GM12872 (cell line): ENCODE measurements around the gene TMEM131L.

Source experiments
- TF ChIP-seq, protein P1 (sequence below): IDR thresholded peaks from 3 replicates; pipeline ENCODE4 v1.5.1; 2011; ENCODE audit warnings: low read depth, mild to moderate bottlenecking, low read length, moderate library complexity; ENCODE audit not compliant: insufficient read depth

Gene TMEM131L

DNA sequence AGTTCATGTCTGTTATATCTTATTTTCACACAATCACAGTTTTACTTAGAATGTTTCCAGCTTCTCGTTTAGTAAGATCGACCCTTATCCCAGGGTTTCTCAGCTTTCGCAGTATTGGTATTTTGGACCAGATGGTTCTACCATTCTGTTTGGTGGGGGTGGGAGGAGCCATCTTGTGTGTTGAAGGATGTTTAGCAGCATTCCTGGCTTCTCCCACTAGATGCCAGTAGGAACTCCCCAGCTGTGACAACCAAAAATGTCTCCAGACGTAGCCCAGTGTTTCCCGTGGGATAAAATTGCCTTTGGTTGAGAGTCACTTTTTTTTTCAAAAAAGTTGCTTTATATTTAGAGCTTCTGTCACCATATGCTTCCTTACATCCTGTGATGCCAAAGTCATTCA lies 127.0 kb downstream of the TMEM131L start:
- TF ChIP-seq, protein P1, sequence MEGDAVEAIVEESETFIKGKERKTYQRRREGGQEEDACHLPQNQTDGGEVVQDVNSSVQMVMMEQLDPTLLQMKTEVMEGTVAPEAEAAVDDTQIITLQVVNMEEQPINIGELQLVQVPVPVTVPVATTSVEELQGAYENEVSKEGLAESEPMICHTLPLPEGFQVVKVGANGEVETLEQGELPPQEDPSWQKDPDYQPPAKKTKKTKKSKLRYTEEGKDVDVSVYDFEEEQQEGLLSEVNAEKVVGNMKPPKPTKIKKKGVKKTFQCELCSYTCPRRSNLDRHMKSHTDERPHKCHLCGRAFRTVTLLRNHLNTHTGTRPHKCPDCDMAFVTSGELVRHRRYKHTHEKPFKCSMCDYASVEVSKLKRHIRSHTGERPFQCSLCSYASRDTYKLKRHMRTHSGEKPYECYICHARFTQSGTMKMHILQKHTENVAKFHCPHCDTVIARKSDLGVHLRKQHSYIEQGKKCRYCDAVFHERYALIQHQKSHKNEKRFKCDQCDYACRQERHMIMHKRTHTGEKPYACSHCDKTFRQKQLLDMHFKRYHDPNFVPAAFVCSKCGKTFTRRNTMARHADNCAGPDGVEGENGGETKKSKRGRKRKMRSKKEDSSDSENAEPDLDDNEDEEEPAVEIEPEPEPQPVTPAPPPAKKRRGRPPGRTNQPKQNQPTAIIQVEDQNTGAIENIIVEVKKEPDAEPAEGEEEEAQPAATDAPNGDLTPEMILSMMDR: no peak

DNA sequence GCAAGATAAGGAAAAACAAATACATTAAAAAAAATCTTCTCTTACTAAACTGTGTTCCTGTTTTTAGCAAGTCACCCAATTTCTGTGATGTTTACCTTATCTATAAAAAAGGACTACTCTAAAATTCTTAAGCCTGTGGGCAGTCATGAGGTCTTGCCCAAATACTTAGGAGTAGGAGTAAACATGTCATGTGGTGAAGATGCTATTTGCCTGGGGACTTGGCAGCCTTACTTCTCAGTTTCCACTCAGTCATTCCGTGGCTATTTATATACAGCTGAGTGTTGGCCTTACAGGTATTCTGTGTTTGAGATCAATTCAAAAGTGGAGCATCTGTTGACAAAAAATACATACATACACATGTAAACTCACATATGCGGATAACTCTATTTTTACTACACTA lies 128.1 kb downstream of the TMEM131L start:
- TF ChIP-seq, protein P1: no peak

- TF ChIP-seq, protein P1: no peak
Measured at GRCh38 chr4:153595894-153596601, 129.9 kb downstream of the TMEM131L start.

GRCh38 chr4:153602758-153603157 lies 136.6 kb downstream of the TMEM131L start:
- TF ChIP-seq, protein P1: no peak

- TF ChIP-seq, protein P1: no peak
Measured at GRCh38 chr4:153603258-153603657, 137.1 kb downstream of the TMEM131L start.

- TF ChIP-seq, protein P1: no peak
Measured at GRCh38 chr4:153603835-153604234, 137.7 kb downstream of the TMEM131L start.

- TF ChIP-seq, protein P1: no peak
Measured at GRCh38 chr4:153610623-153611376, 144.6 kb downstream of the TMEM131L start.
